Measurements from ENCODE around the gene CMTM2.

DNA sequence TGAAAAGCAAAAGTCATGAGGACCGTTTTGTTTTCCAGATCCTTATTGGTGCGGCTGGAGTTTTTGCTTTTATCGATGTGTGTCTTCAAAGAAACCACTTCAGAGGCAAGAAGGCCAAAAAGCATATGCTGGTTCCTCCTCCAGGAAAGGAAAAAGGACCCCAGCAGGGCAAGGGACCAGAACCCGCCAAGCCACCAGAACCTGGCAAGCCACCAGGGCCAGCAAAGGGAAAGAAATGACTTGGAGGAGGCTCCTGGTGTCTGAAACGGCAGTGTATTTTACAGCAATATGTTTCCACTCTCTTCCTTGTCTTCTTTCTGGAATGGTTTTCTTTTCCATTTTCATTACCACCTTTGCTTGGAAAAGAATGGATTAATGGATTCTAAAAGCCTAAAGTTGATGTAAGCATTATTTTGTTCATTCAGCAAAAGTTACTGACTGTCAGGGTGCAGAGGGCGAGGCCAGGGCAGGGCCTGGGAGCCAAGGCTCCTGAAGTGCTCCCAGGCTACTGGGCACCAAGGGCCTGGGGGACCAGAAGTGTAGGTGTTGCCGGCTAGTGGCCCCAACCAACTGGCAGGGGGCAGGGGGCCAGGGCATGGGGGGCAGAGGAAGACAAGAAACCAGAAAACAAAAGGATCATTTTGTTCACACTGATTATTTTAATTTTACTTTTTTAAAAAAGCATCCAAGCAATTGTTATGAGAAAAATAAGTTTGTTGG, 8.8 kb downstream of the CMTM2 start:
- TF ChIP-seq, protein P1, sequence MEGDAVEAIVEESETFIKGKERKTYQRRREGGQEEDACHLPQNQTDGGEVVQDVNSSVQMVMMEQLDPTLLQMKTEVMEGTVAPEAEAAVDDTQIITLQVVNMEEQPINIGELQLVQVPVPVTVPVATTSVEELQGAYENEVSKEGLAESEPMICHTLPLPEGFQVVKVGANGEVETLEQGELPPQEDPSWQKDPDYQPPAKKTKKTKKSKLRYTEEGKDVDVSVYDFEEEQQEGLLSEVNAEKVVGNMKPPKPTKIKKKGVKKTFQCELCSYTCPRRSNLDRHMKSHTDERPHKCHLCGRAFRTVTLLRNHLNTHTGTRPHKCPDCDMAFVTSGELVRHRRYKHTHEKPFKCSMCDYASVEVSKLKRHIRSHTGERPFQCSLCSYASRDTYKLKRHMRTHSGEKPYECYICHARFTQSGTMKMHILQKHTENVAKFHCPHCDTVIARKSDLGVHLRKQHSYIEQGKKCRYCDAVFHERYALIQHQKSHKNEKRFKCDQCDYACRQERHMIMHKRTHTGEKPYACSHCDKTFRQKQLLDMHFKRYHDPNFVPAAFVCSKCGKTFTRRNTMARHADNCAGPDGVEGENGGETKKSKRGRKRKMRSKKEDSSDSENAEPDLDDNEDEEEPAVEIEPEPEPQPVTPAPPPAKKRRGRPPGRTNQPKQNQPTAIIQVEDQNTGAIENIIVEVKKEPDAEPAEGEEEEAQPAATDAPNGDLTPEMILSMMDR (IDR thresholded peaks at IDR 0.05; ENCODE audit: insufficient read depth, low read depth, low read length): no peak
- no peak for TF ChIP-seq EZH2 (IDR thresholded peaks at IDR 0.05; ENCODE audit: insufficient read depth, low read length)
